GM12864 (cell line): Measurements from ENCODE around the gene NEURL1B.

Experiments used
- DNase-seq: peaks from one replicate; pipeline ENCODE4 v3.0.0-alpha.2; 2011; ENCODE audit warnings: low read depth
- H3K4me3 ChIP-seq: 2 replicates; pipeline ENCODE4 v1.5.1; 2011; ENCODE audit warnings: mild to moderate bottlenecking, low read depth, low read length, control low read depth
- CTCF ChIP-seq: IDR thresholded peaks from 2 replicates; pipeline ENCODE4 v1.5.1; 2011; ENCODE audit warnings: low read depth, mild to moderate bottlenecking, moderate library complexity, low read length, control low read depth, inconsistent platforms; ENCODE audit errors: missing control alignments

The NEURL1B gene

DNA sequence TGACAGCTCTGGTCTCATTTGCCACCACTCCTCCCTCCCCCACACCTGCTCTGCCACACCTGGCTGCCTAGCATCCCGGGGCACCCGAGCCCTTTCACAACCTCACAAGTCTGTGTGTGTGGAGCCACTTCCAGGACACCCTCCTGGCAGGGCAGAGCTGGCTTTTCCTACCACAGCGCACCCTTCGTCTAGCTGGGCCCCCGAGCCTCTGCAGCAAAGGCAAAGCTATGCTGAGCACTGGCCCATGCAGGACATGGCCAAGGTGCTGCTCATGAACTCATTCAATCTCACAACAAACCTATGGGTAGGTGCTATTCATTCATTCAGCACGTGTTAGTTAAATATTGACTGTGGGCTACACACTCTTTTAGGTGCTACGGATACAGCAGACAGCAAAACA is 86.5 kb downstream of the NEURL1B start:
- no peak overlapping the region for H3K4me3 ChIP-seq
- DNase-seq: no peak
- no peak for TF ChIP-seq CTCF

- TF ChIP-seq CTCF: no peak
- H3K4me3 ChIP-seq: no peak overlapping the region
- DNase-seq: no peak
These were observed 87.6 kb downstream of the NEURL1B start for GRCh38 chr5:172728481-172729241.

DNA sequence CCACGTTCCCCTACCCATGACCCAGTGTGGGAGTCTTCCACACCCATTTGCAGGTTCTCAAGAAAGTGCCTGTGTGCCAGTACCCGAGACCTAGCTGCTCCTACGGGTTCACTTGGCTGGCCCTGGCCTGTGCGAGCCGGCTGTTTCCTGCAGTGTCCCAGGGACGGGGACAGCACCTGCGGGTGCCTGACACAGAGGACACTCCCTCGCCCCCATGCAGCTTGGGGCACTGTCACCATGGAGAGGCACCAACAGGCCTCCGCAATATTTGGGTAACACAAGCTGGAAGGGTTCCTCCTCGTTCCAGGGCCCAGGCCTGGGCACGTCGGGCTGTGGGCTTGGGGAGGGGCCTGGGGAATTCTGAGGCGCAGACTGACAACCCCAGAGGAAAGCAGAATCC is 88.5 kb downstream of the NEURL1B start:
- no peak overlapping the region for H3K4me3 ChIP-seq
- no peak for TF ChIP-seq CTCF
- DNase-seq: no peak

DNA sequence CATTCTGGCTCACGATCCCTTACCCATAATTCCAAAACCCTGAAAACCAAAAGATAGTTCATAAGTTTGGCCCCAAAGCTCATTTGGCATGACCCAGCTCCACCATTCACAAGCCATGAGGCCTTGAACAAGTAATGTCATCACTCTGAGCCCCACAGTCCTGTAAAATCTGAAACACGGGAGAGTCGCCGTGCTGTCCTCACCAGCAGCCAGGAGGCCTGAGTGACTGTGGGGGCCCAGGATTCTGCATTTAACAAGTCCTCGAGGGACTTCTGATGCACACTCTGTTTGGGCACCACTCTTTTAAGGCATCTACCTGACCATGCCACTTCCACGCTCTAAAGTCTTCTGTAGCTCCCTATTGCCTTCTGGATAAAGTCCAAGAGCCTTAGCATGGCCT is 89.2 kb downstream of the NEURL1B start:
- TF ChIP-seq CTCF: no peak
- no peak overlapping the region for H3K4me3 ChIP-seq
- no peak for DNase-seq

GRCh38 chr5:172730981-172731679 is 90.1 kb downstream of the NEURL1B start:
- DNase-seq: no peak

GRCh38 chr5:172731680-172732074 is 90.6 kb downstream of the NEURL1B start:
- no peak for DNase-seq
- TF ChIP-seq CTCF: no peak
- H3K4me3 ChIP-seq: no peak overlapping the region

More at GRCh38 chr5:172730981-172731679, 90.1 kb downstream of the NEURL1B start:
- TF ChIP-seq CTCF: no peak
- H3K4me3 ChIP-seq: no peak overlapping the region
